ENCODE measurements around the gene DPYD.

GRCh38 chr1:97265630-97266029 lies 655.2 kb downstream of the DPYD start:
- TF ChIP-seq POLR2A (IDR thresholded peaks at IDR 0.05) (no peak), EP300 (IDR thresholded peaks at IDR 0.05) (no peak)
- TF ChIP-seq, protein P1, sequence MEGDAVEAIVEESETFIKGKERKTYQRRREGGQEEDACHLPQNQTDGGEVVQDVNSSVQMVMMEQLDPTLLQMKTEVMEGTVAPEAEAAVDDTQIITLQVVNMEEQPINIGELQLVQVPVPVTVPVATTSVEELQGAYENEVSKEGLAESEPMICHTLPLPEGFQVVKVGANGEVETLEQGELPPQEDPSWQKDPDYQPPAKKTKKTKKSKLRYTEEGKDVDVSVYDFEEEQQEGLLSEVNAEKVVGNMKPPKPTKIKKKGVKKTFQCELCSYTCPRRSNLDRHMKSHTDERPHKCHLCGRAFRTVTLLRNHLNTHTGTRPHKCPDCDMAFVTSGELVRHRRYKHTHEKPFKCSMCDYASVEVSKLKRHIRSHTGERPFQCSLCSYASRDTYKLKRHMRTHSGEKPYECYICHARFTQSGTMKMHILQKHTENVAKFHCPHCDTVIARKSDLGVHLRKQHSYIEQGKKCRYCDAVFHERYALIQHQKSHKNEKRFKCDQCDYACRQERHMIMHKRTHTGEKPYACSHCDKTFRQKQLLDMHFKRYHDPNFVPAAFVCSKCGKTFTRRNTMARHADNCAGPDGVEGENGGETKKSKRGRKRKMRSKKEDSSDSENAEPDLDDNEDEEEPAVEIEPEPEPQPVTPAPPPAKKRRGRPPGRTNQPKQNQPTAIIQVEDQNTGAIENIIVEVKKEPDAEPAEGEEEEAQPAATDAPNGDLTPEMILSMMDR (IDR thresholded peaks at IDR 0.05), result no peak

Data from tibial nerve (tissue), 4 donors.